Stimulated activated CD8-positive, alpha-beta memory T cell treated with anti-CD3 and anti-CD28 coated beads, Interleukin-7, amount 100 ng/mL, for 1 hour (primary cell): ENCODE results near the gene RNF157.
A peak's percentile ranks its signal among the peaks of the same experiment; 100 is the strongest.
"Not testable (repeated sequence)": the region's sequence is repeated elsewhere in the genome, so short reads cannot be mapped to it uniquely, and the experiment has no call there.

Source experiments
- DNase-seq, 2 donors: peaks; one replicate each; pipeline ENCODE4 v3.0.0-alpha.2; 2020; ENCODE audit warnings: low read depth in 2 of 2

Gene RNF157

DNA sequence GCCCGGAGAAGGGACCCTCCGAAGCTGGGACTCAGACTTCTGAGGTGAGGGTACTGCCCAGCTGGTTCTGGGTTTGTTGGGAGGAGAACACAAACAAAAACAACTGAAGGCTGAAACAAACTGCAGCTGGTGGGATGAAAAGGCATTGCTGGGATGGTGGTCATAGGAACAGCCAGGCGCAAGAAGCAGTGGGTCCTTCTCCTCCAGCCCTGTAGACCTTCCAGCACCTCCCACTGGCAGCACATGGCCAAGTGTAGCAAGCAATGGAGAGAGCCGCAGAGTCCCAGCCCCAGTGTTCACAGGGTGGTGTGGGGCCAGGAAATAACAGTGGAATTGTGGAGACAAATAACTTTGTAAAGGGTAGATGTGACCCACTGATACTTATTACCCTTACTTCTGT is 50.6 kb downstream of the RNF157 start:
- DNase-seq, result no peak

DNA sequence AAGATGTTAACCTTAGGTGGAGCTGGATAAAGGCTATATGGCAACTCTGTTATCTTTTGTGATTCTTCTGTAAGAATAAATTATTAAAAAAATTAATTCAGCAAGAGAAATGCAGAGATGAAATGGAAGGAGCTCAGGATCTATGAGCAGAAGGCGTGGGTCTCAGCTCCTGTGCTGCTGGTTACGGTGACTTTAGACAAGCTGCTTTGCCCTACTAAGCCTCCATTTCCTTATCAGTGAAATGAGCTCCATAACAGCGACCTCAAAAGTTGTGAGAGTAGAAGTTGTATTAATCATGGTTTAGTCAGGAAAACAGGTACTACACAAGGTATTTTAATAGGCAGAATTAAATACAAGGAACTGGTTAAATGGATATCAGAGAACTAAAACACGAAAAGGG is 51.0 kb downstream of the RNF157 start:
- no peak for DNase-seq

DNA sequence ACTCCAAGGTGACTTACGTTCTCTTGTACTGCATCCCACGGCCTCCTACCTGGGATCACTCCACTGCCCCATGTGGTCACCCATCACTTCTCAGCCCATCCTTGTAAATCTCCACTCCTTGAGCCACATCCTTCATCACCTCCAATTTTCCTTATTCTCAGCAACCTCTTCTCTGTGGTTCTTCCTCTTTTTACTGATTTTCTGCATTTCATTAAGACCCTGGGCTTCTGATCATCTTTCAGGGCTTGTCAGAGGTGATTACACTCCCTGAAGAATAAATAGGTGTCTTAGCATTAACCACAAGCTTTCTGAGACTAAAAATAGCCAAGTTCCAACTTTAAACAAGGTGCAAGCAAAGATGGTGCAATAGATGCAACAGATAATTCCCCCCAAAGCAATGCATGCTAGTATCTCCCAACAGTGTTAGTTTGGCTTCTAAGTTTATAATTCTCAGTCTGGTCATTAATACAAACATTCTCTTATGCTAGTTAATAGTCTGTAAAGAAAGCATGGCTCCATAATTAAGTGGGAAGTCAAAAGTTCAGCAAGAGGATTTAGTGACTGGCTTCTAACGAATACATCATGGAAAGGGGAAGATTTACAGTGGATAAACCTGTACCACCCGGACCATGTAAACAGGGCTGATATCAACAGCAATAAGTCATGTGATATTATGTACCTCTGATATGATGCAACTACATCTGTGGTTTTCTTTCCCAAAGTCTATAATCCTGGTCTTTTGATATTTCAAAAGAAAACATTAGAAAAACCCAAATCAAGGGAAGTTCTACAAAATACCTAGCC is 51.9 kb downstream of the RNF157 start:
- DNase-seq, result no peak

DNA sequence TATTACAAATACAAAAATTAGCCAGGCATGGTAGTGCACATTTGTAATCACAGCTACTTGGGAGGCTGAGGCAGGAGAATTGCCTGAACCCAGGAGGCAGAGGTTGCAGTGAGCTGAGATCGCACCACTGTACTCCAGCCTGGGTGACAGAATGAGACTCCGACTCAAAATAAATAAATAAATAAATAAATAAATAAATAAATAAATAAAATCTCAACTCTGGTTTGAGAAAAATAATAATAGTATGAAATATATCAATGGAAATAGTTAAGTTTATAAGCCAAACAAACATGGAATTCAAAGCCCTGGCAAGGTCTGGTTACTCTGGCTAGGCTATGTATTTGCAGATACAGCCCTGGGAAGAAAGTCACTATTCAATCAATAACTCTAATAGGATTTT is 53.5 kb downstream of the RNF157 start:
- DNase-seq, result not testable (repeated sequence)

DNA sequence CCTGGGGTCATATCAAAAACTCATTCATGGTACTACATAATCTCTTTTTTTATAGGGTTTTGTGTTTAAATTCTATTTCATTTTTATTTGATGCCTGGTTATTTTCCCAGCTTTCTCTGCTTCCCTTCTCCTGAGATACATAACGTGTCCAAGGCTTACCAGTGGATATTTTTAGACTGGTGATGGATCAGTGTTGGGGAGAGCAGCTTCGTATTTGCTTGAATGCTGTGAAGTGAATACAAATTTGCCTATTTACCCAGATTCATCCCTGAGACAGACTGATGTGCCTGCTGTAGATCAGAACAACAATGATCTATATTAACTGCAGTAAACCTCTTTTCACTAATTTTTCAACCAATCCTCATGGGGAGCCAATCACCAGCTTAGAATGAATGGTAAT is 56.0 kb downstream of the RNF157 start:
- DNase-seq, result no peak

DNA sequence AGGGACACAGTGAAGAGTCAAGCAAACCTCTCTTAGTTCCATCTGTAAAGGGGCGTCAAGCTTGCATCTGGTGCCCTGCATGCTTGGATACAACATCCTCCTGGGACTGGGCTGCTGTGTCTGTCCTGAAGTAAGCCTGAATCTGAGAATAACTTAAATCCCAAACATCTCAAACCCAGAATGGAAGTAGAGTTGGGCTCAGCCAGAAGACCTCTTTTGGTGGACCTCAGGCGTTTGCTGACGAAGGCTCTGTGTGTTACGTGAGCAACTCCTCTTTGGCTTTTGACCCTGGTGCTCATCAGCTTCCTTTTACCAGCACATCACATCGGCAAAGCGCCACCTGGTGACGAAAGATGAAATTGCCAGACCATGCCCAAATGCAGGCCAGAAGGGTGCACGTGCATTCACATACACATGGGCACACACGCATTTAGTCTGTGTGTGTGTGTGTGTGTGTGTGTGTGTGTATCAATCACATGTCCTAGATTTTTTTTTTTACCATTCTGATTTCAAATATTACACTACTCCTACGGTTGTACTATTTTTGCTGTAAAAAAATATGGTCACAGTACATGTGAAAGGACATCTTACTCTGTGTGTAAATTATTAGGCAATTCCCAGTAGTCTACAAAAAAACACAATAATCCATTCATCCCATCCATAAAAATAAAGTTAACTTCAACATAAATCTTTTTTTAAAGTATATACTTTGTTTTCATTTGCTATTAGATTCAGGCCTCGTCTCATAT is 58.1 kb downstream of the RNF157 start:
- DNase-seq, result peak; percentile 91 to 93

DNA sequence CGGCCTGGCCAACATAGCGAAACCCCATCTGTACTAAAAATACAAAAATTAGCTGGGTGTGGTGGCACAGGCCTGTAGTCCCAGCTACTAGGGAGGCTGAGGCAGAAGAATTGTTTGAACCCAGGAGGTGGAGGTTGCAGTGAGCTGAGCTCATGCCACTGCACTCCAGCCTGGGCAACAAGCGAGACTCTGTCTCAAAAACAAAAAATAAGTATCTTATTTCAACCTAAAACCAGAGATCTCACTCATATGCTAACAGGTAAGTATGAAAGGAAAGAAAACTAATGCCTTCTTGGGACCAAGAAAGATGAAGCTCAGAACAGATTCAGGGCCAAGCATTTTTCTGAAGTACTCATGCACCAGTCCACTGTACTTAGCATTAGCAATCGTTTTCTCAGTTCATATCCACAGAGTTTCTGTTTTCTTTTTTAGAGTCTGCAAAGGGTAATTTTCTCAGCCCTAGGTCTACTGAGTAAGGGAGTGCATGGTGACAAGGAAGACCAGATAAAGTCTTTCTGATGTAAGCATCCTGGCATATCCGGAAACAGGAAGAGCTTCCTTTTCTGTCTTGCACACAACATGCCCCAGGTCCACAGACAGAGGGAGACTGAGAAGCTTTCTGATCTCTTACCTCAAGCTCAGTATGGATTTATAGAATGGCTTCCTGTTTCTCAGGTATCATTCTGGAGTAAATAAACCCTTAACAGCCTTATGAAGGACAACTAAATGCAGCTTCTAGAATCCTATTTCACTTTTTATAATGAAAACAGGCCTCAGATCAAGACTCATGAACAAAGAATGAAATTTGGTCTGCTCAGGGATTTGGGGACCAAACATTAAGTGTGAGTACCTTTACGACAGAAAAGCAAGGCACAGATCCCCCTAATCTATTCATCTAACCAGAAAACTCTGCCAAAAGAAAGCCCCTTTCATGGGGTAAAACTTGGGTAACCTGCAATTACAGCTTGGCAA is 60.5 kb downstream of the RNF157 start:
- no peak for DNase-seq

DNA sequence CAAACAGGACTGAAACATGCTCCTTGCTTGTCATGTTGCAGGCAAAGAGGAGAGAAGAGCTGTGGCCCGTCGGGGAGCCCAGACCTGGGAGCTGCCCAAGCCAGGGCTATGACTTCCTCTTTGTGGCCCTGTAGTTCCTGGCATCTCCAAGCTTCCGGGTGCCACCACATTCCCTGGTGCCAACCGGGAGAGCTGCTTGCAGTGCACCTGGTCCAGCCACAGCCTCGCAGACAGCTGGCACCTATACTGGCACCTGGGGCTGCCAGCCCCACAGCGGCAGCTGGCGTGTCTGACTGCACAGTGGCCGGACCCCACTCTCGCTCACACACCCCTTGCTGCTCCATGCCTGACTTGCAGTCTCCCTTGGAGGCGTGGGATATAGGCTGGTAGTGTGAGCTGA is 62.2 kb downstream of the RNF157 start:
- no peak for DNase-seq

DNA sequence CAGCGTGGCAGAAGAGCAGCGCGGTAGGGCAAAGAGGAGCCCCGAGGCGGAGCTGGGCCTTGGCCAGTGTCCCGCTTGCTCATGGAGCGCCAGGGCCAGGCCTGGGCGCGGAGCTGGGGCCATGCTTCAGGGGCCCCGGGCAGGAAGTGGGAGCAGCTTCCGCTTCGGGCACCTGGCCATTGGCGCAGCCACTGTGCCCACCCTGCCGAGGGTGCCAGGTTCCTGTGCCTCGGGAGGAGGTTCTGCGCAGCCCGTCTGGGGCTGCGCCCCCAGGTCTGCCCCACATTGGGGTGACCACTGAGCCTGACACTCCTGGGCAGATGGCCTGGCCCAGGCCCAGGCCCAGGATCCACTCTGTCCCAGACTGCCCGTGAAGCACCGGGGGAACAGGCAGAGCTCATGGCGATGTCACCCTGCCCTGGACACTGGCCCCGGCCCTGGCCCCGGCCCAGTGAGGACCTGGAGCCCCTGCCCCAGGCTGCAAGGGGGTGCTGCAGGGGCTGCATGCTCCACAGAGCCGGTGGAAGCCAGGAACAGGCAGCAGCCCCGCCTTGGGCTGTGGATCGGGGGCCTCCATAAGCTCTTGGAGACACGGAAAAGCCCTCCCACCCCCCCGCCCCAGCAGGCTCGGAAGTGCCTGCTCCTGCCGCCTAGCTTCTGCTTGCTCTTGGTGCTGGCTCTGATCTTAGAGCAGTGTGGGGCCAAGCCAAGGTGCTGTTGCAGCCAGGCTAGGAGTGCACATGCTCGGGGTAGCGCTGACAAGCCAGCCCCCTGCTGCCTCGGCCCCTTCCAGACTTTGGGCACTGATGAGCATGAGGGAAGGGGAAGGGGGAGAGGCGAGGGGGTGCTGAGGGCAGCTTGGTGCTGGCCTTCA is 63.4 kb downstream of the RNF157 start:
- no peak for DNase-seq

DNA sequence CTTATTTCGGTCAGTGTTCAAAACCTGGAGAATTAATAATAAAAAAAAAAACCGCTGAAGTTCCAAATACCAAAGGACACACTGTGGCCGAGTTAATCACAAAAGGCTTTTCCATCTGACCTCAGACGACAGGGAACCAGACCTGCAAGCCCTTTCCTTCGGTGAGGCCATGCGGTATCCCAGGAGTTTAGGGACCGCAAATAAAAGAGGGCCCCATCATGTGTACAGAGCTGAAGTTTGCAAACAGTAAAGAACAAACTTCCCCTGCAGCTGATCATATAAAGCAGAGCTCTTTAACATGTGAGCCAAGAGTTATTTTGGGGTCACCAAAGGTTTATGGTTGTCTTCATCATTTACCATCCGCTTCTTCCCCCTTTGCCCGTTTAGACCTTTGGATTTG is 66.3 kb downstream of the RNF157 start:
- DNase-seq, result no peak

DNA sequence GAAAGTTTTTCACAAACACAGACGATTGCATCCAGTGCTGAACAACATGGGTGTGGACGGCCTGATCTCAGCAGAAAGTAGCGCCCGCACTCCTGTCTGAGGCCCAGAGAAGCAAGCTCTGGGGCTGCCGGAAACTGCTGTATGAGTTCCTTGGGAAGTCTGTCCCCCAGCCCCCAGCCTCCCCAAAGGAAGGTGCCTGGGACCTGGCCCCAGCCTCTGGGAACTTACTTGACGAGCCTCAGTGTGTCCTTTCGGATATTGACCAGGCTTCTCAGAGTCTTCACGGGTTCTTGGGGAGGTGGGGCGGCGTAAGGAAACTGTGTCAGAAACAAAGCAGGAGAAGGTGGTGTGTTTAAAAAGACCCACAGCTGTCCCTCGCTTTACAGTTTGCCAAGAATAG is 66.8 kb downstream of the RNF157 start:
- DNase-seq, result no peak

DNA sequence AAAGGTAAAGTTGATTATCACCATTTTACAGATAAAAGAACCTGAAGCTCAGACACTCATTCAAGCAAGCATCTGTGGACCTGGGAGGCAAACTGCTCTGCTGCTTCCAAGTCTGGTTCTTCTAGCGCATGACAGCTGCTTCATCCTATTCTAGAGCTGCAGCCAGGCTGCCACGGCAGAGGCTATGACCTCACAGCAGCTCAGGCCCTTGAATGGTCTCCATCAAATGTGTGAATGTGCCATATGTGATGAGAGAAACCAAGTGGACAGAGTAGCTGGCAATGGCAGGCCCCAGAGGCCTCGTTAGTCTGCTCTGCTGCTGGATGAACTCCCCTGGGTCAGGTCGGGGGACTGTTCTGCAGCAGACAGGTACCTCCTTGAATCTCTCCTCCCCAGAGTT is 68.6 kb downstream of the RNF157 start:
- DNase-seq, result no peak

DNA sequence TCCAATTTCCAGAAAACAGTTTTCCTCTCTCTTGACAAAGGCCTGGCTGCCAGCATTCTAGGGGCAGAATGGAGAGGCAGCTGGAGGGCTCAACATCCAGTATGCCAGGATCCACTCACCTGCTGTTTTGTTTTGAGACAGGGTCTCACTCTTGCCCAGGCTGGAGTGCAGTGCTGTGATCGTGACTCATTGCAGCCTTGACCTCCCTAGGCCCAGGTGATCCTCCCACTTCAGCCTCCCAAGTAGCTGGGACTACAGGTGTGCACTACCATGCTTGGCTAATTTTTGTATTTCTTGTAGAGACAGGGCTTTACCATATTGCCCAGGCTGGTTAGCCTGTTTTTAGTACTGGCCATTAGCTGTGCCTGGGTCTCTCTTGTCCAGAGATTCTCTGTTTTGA is 70.2 kb downstream of the RNF157 start:
- no peak for DNase-seq

DNA sequence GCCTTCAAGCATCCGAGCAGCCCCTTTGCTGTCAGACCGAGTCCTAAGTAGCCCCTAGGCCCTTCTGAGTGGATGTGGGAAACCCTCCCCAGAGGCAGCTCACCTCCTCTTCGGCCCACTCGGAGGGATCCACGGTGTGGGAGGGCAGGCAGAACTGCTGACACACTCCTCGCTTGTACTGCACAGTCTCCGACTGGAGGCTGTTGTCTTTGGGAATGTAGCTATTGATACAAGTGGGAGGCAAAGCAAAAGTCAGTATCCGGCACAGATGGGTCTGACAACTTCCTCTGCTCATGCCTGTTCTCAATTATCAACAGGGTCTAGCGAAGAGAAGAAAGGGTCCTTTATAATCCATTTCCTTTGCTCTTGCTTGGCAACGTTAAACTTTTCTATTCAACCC is 73.4 kb downstream of the RNF157 start:
- DNase-seq, result no peak

DNA sequence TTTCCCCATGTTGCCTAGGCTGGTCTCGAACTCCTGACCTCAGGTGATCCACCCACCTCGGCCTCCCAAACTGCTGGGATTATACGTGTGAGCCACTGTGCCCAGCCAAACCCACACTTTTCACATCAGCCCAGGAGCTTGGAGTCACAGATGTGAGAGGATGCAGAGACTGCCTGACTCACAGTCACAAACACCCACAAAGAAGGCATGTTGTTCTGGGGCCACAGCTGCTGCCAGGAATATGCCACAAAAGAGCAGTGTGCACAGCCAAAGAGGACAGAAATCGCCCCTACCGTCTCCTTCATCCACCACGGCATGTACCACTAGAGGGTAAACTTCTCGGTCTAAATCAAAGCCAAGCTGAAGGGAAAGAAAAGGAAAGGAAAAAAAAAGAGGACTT is 74.1 kb downstream of the RNF157 start:
- no peak for DNase-seq

DNA sequence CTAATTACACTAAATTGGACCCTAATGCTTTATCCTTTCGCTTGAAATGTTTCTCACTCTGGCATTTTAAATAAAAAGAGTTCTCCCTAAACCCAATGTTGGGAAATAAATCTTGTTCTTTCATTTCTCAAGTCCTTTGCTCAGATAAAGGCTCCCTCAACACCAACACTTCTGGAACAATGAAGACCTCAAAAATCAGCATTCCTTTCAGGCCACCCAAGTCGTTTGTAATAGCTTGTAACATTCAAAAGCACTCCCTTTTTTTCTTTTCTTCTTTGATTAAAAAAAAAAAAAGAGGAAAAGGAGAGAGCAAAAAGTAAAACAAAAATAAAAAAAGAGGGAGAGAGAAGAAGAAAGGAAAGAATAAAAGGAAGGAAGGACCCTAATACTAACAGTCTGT is 76.0 kb downstream of the RNF157 start:
- no peak for DNase-seq

DNA sequence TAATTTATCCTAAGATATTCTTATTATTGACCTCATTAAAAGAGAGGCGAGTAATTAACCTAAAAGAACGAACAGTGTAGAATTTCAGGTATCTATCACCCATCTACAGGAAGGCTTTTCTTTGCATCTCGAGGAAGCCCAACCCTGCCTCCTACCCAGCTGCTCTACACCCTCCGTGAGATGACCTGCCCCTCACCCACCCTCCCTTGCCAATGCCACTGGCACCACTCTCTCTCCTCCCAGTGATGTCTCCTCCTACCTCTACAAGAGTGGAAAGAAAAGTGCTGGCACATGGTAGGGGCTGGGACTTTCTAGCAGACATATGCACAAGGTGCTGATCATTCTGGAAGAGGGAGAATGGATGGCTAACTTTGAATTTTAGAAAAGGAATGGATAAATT is 76.4 kb downstream of the RNF157 start:
- DNase-seq, result no peak

DNA sequence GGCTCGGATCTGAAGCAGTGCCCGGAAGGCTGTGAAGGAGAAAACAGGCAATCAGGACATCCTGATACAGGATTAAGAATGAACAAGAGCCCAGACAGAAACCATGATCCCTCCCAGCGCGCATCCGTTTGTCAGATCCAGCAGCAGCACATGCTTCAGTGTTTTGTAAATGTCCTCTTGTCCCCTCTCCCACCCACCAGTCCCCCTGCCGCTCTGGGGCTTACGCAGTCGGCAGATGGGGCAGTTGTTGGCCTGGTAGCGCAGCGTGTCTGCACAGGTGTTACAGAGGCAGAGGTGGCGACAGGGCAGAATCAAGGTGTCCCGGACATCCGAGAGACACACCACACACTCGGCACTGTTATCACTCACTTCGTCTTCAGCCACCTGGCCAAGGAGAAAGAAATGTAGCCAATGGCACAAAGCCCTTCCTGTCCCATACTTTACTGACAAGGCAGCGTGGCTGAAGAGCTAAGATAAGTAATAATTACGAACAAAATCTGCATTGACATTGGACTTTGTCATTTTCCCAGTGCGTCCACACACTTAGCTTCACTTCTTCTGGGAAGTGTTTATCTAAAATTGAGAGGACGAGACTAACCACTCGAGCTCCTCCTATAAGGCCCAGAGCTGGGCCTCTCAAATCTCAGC is 78.5 kb downstream of the RNF157 start:
- no peak for DNase-seq

DNA sequence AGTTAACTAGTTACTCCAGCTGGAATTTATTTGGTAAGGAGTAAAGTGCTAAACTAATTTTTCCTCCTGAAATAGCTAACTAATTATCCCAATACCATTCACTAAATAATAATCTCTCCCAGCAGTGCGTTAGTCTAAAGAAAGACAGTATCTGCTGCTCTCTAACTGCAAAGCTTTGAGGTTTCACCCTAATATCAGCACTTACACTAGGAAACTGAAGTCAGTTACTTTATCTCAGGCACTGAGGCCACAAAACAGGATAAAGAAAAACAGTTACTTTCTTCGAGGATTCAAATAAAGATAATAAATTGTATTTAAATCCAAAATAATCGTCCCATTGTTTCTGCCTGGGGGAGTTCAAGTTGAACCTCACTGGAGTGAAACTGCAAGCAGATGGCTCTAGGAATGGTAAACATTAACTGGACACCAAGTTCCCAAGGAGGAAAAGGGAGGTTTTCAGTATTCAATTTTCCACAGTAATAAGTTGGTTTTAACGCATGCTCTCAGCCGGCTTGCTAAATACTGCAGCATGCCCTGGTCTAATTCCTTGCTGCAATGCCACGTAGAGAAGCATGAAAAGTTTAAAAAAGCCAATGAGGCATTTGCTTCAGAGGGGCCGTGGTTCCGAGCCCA is 79.3 kb downstream of the RNF157 start:
- DNase-seq, result no peak

DNA sequence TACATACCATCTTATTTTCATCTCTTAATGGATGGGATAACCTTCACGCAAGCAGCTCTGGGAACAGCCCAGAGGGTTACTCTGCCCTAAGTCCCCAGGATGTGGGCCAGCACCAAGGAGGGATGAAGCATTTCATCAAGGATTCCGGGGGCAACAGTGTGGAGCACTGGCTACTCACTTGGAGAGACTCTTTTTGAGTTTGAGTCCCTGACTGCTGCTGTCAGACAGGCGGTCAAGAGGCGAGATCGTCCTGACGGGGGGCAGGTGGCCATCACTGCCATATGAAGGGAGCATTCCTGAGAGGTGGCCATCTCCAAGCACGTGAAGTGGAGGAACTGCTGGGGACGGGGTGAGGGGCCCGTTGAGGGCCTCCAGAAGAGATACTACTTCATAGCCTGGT is 81.1 kb downstream of the RNF157 start:
- no peak for DNase-seq
